Measurements from ENCODE around the gene BIRC2. TPM values are rescaled to one million over a fixed set of nuclear protein-coding genes. Genes with fewer than 3 reads are reported as not detected.

Gene BIRC2
- total and polyA plus RNA-seq, 2 of the 4 experiments (the other 2 are of a cell fraction) = 48.0 to 204 TPM

- BruUV-seq (replicated peaks) = no TSS peak
- in situ Hi-C loops (cut with MboI; ENCODE audit: low sequenced_read_pairs) (no loop called here), intact Hi-C loops (cut with micrococcal nuclease) (no loop called here), dilution Hi-C loops (cut with HindIII; ENCODE audit: low sequenced_read_pairs, unreplicated experiment) (no loop called here)
- POLR2A ChIA-PET (ENCODE audit: unreplicated experiment) = no interaction called here
- TF ChIP-seq RFX5 (IDR thresholded peaks at IDR 0.05; ENCODE audit: low read depth, low read length) (no peak), SMC3 (IDR thresholded peaks at IDR 0.05; ENCODE audit: low read depth, low read length) (no peak), MXI1 (IDR thresholded peaks at IDR 0.05; ENCODE audit: borderline replicate concordance, low read depth, low read length) (no peak), BHLHE40 (IDR thresholded peaks at IDR 0.05; ENCODE audit: low read depth, low read length) (no peak), RCOR1 (IDR thresholded peaks at IDR 0.05; ENCODE audit: insufficient replicate concordance, low read length) (no peak), MAZ (IDR thresholded peaks at IDR 0.05; ENCODE audit: borderline replicate concordance, low read depth, low read length) (no peak), POLR2A (IDR thresholded peaks at IDR 0.05; ENCODE audit: low read depth, low read length) (no peak), MAFK (IDR thresholded peaks at IDR 0.05; ENCODE audit: low read depth, low read length) (no peak), RAD21 (IDR thresholded peaks at IDR 0.05; ENCODE audit: low read length) (no peak)
- Histone ChIP-seq H2AK9ac (replicated peaks; ENCODE audit: low read depth, low read length, poor library complexity) (no peak overlapping the region), H2BK15ac (ENCODE audit: low read depth, low read length) (0 out of 3 replicates have a peak overlapping the region, but pooled peaks have one; percentile 53), H3K4me3 (ENCODE audit: insufficient read depth, low read depth, low read length) (no peak overlapping the region), H3K4me1 (ENCODE audit: control insufficient read depth, insufficient read depth, low read length) (peaks cover 4% of the 10 kb centered on the region), H3K14ac (replicated peaks; ENCODE audit: low read depth, low read length) (no peak overlapping the region), H4K91ac (ENCODE audit: insufficient read depth, low read depth, low read length) (no peak overlapping the region), H3K4me2 (ENCODE audit: low read depth, low read length) (peak overlapping the region; percentile 61; the same call in 1 of the 2 replicates), H3K23ac (ENCODE audit: low read depth, low read length) (no peak overlapping the region), H4K20me1 (ENCODE audit: insufficient read depth, low read length) (no peaks in the 10 kb centered on the region), H2AFZ (replicated peaks; ENCODE audit: low read length, poor library complexity) (no peak overlapping the region), H2BK120ac (ENCODE audit: low read depth, low read length) (no peak overlapping the region), H2AK5ac (ENCODE audit: low read depth, low read length) (no peak overlapping the region), H2BK20ac (ENCODE audit: low read depth, low read length) (peak overlapping the region; percentile 47; the same call in 1 of the 2 replicates), H3K27ac (ENCODE audit: insufficient read depth, low read length) (no peak overlapping the region), H2BK5ac (ENCODE audit: low read depth, low read length, poor library complexity, severe bottlenecking) (peak overlapping the region; percentile 78), H3K56ac (ENCODE audit: extremely low read depth, insufficient read depth, low read length) (no peak overlapping the region), H3K18ac (ENCODE audit: low read depth, low read length) (peak overlapping the region; percentile 77; the same call in 1 of the 2 replicates), H3K9ac (ENCODE audit: low read depth, low read length) (no peak overlapping the region), H3K36me3 (ENCODE audit: control insufficient read depth, insufficient read depth, low read length) (no peaks in the 10 kb centered on the region), H3K4ac (ENCODE audit: low read depth, low read length) (no peak overlapping the region), H3K9me1 (ENCODE audit: insufficient read depth, low read length) (no peaks in the 10 kb centered on the region; the same call in 1 of the 2 replicates), H4K5ac (ENCODE audit: low read depth, low read length) (no peak overlapping the region), H4K8ac (ENCODE audit: low read depth in 2 of 2, low read length in 2 of 2) (no peak overlapping the region), H3K27me3 (ENCODE audit: control insufficient read depth, insufficient read depth, low read length) (no peaks in the 10 kb centered on the region), H3K9me3 (ENCODE audit: control insufficient read depth, insufficient read depth, low read length) (no peaks in the 10 kb centered on the region), H3K79me1 (ENCODE audit: low read depth in 1 of 2, low read length in 2 of 2) (no peaks in the 10 kb centered on the region)
- peak; percentile 28 for DNase-seq
- ATAC-seq (ENCODE audit: low read depth) = peak; percentile 72
- CTCF ChIA-PET = no interaction called here
These were observed 16.8 kb upstream of the BIRC2 start for GRCh38 chr11:102330231-102330630.
